GM18517 (cell line): ENCODE measurements around the gene CXCL13.
"Not testable (repeated sequence)": the region's sequence is repeated elsewhere in the genome, so short reads cannot be mapped to it uniquely, and the experiment has no call there.

ENCODE experiments used
- ATAC-seq: cut with Tn5 transposase; IDR thresholded peaks from one replicate; pipeline ENCODE4 v1.9.1; 2021; ENCODE audit warnings: mild to moderate bottlenecking, moderate library complexity; ENCODE audit not compliant: unreplicated experiment

Gene CXCL13

GRCh38 chr4:77600521-77601451 is 4.8 kb upstream of the CXCL13 start:
- ATAC-seq, result no peak

- ATAC-seq, result no peak
These were observed 3.9 kb upstream of the CXCL13 start for GRCh38 chr4:77601614-77602187.

DNA sequence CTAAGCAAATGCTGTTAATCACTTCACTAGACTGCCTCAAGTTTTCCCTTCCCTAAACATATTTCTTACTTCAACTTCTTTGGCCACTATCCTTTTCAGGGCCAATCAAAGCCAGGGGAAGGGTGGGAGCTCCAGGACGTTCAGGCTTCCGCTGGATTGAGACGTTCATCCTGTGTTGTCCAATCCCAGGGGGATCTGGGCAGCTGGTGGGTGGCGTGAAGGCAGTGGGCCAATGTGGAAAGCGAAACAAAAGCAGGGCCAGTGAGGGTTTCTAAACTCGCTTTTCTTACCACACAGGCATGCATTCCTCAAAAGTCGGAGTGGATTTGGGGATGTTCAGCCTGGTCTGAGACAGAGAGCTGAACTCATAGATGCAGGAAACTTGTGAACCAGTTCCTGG is 7.6 kb downstream of the CXCL13 start:
- no peak for ATAC-seq

DNA sequence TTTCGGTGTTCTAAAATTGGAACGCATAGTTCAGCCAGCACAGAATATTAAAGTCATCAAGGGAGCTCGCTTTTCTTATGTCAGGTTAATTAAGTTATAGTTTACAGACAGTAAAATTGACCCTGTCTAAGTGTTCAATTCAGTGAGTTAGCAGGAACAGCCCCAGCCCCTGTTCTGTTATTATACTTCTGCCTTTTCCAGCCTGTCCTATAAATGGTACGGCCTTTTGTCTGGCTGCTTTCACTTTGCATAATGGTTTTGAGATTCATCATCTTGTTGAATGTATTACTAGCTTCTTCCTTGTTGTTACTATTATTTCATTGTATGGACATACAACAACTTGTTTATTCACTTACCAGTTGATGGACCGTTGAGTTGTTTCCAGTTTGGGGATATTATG is 9.5 kb downstream of the CXCL13 start:
- no peak for ATAC-seq

DNA sequence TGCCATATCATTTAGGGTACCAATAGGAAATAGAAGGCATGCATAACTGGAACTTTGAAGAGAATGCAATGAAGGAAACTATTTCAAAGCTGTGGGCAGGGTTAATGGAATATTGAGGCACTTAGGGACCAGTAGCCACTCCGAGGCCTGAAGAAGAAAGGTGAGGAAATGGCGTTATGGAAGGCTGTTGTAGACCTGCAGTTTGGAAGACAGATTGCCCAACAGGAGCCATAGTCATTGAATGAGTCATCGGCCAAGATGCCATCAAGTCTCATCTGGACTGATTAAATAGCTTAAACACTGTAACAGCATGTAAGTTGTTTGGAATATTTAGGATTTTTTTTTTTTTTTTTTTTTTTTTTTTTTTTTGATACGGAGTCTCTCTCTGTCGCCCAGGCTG is 11.6 kb downstream of the CXCL13 start:
- ATAC-seq, result no peak

- ATAC-seq, result peak; percentile 93
These were observed 13.0 kb downstream of the CXCL13 start for GRCh38 chr4:77618383-77619241.

GRCh38 chr4:77619408-77619807 is 13.8 kb downstream of the CXCL13 start:
- no peak for ATAC-seq

- no peak for ATAC-seq
These were observed 15.6 kb downstream of the CXCL13 start for GRCh38 chr4:77621254-77621653.

DNA sequence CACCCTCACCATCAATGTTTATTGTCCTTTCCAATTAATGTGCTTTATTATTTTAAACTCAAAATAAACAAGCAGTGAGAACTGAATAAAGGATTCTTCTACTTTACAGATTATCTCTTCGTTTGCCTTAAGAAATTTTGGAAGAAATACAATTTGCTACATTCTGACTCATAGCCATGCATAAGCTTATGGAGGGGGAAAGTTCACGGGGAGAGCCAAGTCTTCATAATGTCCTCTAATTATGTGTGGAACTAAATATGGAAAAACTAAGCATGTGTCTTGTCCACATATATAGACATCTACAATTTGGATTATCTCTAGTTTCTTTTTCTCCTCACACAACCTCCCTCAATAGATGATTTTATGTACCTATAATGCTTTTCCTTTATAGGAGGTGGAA is 17.5 kb downstream of the CXCL13 start:
- no peak for ATAC-seq

DNA sequence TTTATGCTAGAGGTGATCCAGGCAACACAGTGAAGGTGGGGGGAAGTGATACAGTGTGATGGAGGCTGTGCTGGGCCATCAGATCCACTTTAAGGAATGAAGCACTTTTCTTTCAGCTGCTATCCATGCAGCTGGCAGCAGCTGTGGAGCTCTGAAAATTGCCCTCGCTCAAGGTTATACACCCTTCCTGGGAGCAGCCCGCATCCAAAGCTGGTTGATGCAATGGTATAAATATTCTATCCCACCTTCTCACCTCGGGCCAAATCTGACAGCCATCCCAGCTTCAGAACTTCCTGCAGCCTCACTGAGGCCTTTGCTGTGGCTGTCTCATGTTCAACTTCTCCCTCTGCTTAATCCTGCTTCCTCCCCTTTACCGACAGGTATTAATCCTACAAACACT is 18.6 kb downstream of the CXCL13 start:
- ATAC-seq, result no peak

DNA sequence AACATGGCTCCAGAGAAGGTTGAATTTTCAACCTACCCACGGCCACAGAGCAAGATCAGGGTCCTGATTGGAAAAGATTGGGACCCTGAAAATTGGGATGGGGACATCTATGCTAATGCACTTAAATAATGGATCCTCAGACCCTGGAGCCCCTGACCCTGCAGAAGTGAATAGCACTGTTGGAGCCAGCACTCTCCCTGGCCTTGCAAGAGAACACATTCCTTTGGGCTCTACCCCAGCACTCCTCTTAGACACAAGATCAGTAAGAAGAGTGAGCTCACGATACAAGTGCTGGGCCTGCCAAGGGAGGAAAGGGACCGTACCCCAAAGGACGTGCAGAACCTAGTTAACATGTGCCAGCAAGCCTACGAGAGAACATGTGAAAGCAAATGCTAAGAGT is 19.9 kb downstream of the CXCL13 start:
- ATAC-seq, result no peak

DNA sequence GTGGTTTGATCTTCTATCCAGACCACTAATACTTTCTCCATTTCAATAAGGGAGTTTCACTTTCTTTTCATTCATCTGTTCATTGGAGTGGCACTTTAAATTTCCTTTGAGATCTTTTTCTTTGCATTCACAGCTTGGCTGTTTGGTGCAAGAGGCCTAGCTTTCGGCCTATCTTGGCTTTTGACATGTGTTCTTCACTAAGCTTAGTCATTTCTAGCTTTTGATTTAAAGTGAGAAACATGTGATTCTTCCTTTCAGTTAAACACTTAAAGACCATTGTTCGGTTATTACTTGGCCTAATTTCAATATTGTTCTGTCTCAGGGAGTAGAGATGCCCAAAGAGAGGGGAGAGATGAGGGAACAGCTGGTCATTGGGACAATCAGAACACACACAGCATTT is 24.3 kb downstream of the CXCL13 start:
- peak; percentile 93 for ATAC-seq

DNA sequence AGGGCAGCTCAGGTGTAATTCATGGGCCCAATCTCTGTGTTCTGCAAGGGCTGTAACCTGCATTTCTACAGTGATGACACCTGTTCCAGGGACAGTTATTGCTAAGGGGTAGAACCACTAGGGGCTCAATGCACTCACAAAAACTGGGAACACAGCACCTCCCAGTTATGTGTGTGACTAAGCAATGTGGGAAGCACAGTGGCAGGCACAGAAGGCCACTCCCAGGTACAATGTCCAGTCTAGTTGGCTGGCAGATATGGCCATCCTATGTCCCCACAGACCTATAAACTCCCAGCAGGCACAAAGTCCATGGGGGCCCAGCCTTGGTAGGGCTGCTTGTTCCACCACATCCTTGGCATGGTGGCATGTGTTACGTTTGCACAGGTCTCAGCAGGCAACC is 25.7 kb downstream of the CXCL13 start:
- ATAC-seq, result no peak

DNA sequence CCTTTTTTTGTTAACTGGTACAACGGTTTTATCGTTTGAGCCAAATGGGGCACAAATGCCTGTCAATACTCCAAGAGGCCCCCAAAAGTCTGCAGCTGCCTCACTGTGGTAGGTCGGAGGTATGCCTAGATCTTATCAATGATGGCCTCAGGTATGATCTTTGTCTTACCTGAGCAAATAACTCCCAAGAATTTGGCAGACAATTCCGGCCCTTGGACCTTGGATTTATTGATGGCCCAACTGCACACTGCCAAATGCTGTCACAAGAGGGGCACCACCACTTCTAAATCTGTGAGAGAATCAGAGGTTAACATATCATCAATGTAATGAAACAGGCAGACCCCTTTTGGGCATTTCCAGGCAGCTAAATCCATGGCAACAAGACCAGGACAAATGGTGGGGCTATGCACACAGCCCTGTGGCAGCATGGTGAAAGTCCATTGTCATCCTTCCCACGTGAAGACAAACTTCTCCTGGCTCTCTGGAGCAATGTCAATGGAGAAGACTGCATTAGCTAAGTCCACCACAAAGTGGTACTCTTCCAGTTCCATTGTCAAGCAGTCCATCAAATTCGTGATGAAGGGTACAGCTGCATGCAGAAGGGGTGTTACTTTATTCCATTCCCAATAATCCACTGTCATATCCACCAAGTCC is 28.6 kb downstream of the CXCL13 start:
- no peak for ATAC-seq

GRCh38 chr4:77635246-77635645 is 29.6 kb downstream of the CXCL13 start:
- ATAC-seq, result no peak

- no peak for ATAC-seq
These were observed 30.3 kb downstream of the CXCL13 start for GRCh38 chr4:77635876-77636275.

DNA sequence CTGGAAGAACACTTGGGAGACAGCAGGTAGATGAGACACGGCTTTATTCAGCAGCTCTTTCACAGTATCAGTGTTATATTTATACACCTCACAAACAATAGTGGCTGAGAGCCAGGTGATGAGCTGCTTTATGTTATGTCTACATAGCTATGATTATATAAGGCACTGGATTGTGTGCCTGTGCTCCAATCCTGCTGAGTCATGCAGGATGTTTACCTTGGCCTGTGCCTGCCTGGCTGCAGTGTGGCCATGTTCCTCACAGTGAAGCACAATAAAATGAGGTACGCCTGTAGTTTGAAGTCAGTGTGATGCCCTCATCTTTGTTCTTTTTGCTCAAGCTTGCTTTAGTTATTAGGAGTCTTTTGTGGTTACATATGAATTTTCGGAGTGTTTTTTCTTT is 31.3 kb downstream of the CXCL13 start:
- ATAC-seq, result no peak

- ATAC-seq, result not testable (repeated sequence)
These were observed 38.4 kb downstream of the CXCL13 start for GRCh38 chr4:77644069-77644468.

- ATAC-seq, result no peak
These were observed 45.2 kb downstream of the CXCL13 start for GRCh38 chr4:77650787-77651186.

GRCh38 chr4:77651820-77652219 is 46.2 kb downstream of the CXCL13 start:
- ATAC-seq, result no peak
